B cell (primary cell): ENCODE data around the gene STAB1.

Experiments
- CTCF ChIP-seq: fragments of 200-600 bp; IDR thresholded peaks from one replicate; pipeline ENCODE4 v1.8.0; 2022; ENCODE audit warnings: antibody characterized with exemption, mild to moderate bottlenecking
- EZH2 ChIP-seq: IDR thresholded peaks from 2 replicates; pipeline ENCODE4 v1.6.1; 2012; ENCODE audit warnings: borderline replicate concordance, low read depth, mild to moderate bottlenecking, moderate library complexity, low read length; ENCODE audit not compliant: insufficient read depth, poor library complexity, severe bottlenecking

GRCh38 chr3:52511509-52511908, 16.4 kb downstream of the STAB1 start:
- no peak for TF ChIP-seq CTCF
- TF ChIP-seq EZH2, result no peak
